HG03280 (cell line): Measurements from ENCODE around the gene CXCL1.

Experiments
- ATAC-seq: cut with Tn5 transposase; IDR thresholded peaks from one replicate; pipeline ENCODE4 v1.9.1; 2021; ENCODE audit warnings: mild to moderate bottlenecking, moderate library complexity; ENCODE audit not compliant: unreplicated experiment

Gene CXCL1

GRCh38 chr4:73912191-73912590 lies 43.0 kb downstream of the CXCL1 start:
- ATAC-seq: no peak

- no peak for ATAC-seq
Measured at GRCh38 chr4:73914071-73914470, 44.9 kb downstream of the CXCL1 start.

- ATAC-seq: no peak
Measured at GRCh38 chr4:73916172-73916925, 47.2 kb downstream of the CXCL1 start.

- ATAC-seq: no peak
Measured at GRCh38 chr4:73917081-73917501, 47.9 kb downstream of the CXCL1 start.

GRCh38 chr4:73918058-73918457 lies 48.9 kb downstream of the CXCL1 start:
- ATAC-seq: no peak

GRCh38 chr4:73919691-73920090 lies 50.5 kb downstream of the CXCL1 start:
- ATAC-seq: no peak
